Measurements from ENCODE around the gene KIF6. TPM values are rescaled to one million over a fixed set of nuclear protein-coding genes. Genes with fewer than 3 reads are reported as not detected.
"Not testable (repeated sequence)": the region's sequence is repeated elsewhere in the genome, so short reads cannot be mapped to it uniquely, and the experiment has no call there.

KIF6 gene
- total RNA-seq, 1 donor from 2014 or later: 1.5 TPM

- H3K36me3 Mint-ChIP-seq (ENCODE audit: low read depth): no peaks in the 10 kb centered on the region
- no peak overlapping the region for H3K4me3 Mint-ChIP-seq
- peaks cover 17% of the 10 kb centered on the region for H3K27me3 Mint-ChIP-seq (ENCODE audit: low read depth)
- peaks cover 33% of the 10 kb centered on the region for H3K4me1 Mint-ChIP-seq
- TF ChIP-seq, protein P1, sequence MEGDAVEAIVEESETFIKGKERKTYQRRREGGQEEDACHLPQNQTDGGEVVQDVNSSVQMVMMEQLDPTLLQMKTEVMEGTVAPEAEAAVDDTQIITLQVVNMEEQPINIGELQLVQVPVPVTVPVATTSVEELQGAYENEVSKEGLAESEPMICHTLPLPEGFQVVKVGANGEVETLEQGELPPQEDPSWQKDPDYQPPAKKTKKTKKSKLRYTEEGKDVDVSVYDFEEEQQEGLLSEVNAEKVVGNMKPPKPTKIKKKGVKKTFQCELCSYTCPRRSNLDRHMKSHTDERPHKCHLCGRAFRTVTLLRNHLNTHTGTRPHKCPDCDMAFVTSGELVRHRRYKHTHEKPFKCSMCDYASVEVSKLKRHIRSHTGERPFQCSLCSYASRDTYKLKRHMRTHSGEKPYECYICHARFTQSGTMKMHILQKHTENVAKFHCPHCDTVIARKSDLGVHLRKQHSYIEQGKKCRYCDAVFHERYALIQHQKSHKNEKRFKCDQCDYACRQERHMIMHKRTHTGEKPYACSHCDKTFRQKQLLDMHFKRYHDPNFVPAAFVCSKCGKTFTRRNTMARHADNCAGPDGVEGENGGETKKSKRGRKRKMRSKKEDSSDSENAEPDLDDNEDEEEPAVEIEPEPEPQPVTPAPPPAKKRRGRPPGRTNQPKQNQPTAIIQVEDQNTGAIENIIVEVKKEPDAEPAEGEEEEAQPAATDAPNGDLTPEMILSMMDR (conservative IDR thresholded peaks at IDR 0.05): no peak
- no peak for DNase-seq (ENCODE audit: low read depth, low spot score)
- no peaks in the 10 kb centered on the region for H3K9me3 Mint-ChIP-seq
- peak overlapping the region; percentile 63 for H3K27ac Mint-ChIP-seq (ENCODE audit: unreplicated experiment)
These were observed 429.6 kb downstream of the KIF6 start for GRCh38 chr6:39295611-39296011.

GRCh38 chr6:39294899-39295298 lies 430.3 kb downstream of the KIF6 start:
- peaks cover 17% of the 10 kb centered on the region for H3K27me3 Mint-ChIP-seq (ENCODE audit: low read depth)
- no peak overlapping the region for H3K4me3 Mint-ChIP-seq
- H3K36me3 Mint-ChIP-seq (ENCODE audit: low read depth): no peaks in the 10 kb centered on the region
- peaks cover under 1% of the 10 kb centered on the region for H3K9me3 Mint-ChIP-seq
- no peak for DNase-seq (ENCODE audit: low read depth, low spot score)
- TF ChIP-seq, protein P1 (conservative IDR thresholded peaks at IDR 0.05): no peak
- H3K27ac Mint-ChIP-seq (ENCODE audit: unreplicated experiment): no peak overlapping the region
- H3K4me1 Mint-ChIP-seq: peaks cover 33% of the 10 kb centered on the region

- Mint-ChIP-seq H3K36me3 (ENCODE audit: low read depth) (no peaks in the 10 kb centered on the region), H3K4me3 (no peak overlapping the region), H3K27ac (ENCODE audit: unreplicated experiment) (no peak overlapping the region), H3K27me3 (ENCODE audit: low read depth) (peaks cover 17% of the 10 kb centered on the region), H3K4me1 (peaks cover 33% of the 10 kb centered on the region), H3K9me3 (peaks cover 4% of the 10 kb centered on the region)
- TF ChIP-seq, protein P1 (conservative IDR thresholded peaks at IDR 0.05): no peak
- no peak for DNase-seq (ENCODE audit: low read depth, low spot score)
These were observed 431.1 kb downstream of the KIF6 start for GRCh38 chr6:39294133-39294532.

DNA sequence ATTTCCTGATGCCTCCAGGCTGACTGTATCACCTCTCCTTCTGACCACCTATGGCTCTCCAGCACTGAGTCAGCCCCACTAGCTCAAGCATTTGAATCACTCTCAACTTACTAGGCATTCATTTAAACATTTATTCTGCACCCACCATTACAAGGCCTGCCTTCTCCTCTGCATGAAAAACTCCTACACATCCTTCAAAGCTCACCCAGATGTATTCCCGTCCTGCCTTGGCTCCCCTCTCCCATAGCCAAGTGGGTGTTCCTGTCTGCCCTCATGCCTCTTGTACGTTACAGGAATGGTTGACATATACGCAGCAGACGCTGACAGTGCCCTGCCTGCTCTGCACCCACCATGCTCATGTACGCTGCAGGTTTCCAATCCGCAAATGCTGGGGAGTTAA lies 432.6 kb downstream of the KIF6 start:
- no peaks in the 10 kb centered on the region for H3K36me3 Mint-ChIP-seq (ENCODE audit: low read depth)
- no peak overlapping the region for H3K4me3 Mint-ChIP-seq
- peaks cover 17% of the 10 kb centered on the region for H3K27me3 Mint-ChIP-seq (ENCODE audit: low read depth)
- H3K27ac Mint-ChIP-seq (ENCODE audit: unreplicated experiment): peak overlapping the region; percentile 70
- DNase-seq (ENCODE audit: low read depth, low spot score): no peak
- TF ChIP-seq, protein P1 (conservative IDR thresholded peaks at IDR 0.05): no peak
- peaks cover 33% of the 10 kb centered on the region for H3K4me1 Mint-ChIP-seq
- peaks cover 9% of the 10 kb centered on the region for H3K9me3 Mint-ChIP-seq

DNA sequence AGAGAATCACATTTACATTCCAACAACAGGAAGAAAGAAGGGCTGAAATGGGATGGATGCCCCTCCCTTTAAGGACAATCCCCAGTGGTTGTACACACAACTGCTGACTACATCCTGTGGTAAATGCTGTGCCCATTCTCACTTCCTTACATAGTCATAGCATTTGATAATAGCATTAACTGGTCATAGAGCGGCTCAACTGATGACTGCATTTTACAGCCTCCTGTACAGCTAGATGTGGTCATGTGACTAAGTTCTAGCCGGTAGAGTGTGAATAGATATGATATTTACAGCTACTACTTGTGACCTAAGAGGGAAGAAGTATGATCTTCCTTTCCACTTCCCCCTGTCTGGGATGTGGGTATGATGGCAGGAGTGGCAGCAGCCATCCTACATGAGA lies 435.7 kb downstream of the KIF6 start:
- no peak overlapping the region for H3K4me3 Mint-ChIP-seq
- no peaks in the 10 kb centered on the region for H3K36me3 Mint-ChIP-seq (ENCODE audit: low read depth)
- TF ChIP-seq, protein P1 (conservative IDR thresholded peaks at IDR 0.05): no peak
- H3K9me3 Mint-ChIP-seq: peaks cover 9% of the 10 kb centered on the region
- no peak overlapping the region for H3K27ac Mint-ChIP-seq (ENCODE audit: unreplicated experiment)
- peaks cover 7% of the 10 kb centered on the region for H3K4me1 Mint-ChIP-seq
- H3K27me3 Mint-ChIP-seq (ENCODE audit: low read depth): peaks cover 17% of the 10 kb centered on the region
- no peak for DNase-seq (ENCODE audit: low read depth, low spot score)

GRCh38 chr6:39287601-39288000 lies 437.6 kb downstream of the KIF6 start:
- Mint-ChIP-seq H3K9me3 (peaks cover 9% of the 10 kb centered on the region), H3K4me1 (peaks cover 7% of the 10 kb centered on the region), H3K36me3 (ENCODE audit: low read depth) (no peaks in the 10 kb centered on the region), H3K27ac (ENCODE audit: unreplicated experiment) (no peak overlapping the region), H3K4me3 (no peak overlapping the region), H3K27me3 (ENCODE audit: low read depth) (peaks cover 15% of the 10 kb centered on the region)
- TF ChIP-seq, protein P1 (conservative IDR thresholded peaks at IDR 0.05): no peak
- DNase-seq (ENCODE audit: low read depth, low spot score): no peak

DNA sequence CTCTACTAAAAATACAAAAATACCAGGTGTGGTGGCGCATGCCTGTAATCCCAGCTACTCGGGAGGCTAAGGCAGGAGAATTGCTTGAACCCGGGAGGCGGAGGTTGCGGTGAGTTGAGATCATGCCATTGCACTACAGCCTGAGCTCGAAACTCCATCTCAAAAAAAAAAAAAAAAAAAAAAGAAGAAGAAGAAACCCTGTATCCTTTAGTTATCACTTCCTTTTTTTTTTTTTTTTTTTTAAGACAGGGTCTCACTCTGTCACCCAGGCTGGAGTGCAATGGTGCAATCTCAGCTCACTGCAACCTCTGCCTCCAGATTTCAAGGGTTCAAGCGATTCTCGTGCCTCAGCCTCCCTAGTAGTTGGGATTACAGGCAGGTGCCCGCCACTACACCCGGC lies 438.6 kb downstream of the KIF6 start:
- H3K36me3 Mint-ChIP-seq (ENCODE audit: low read depth); DNase-seq (ENCODE audit: low read depth, low spot score); H3K27ac Mint-ChIP-seq (ENCODE audit: unreplicated experiment); H3K4me1 Mint-ChIP-seq; H3K9me3 Mint-ChIP-seq; H3K27me3 Mint-ChIP-seq (ENCODE audit: low read depth); H3K4me3 Mint-ChIP-seq: not testable (repeated sequence)
